VCaP (cell line): ENCODE results near the gene KIAA0753.

Source experiments
- H3K27ac ChIP-seq: fragments of 450-650 bp; 2 replicates; pipeline ENCODE4 v1.5.1; 2017
- CTCF ChIP-seq: fragments of 450-650 bp; conservative IDR thresholded peaks from 2 replicates; pipeline ENCODE4 v1.5.1; 2017; ENCODE audit warnings: mild to moderate bottlenecking, moderate library complexity

Gene KIAA0753

GRCh38 chr17:6555331-6556120, 85.0 kb downstream of the KIAA0753 start:
- TF ChIP-seq CTCF = no peak
- peak overlapping the region; percentile 44; the same call in 1 of the 2 replicates for H3K27ac ChIP-seq

- peak overlapping the region; percentile 44; the same call in 1 of the 2 replicates for H3K27ac ChIP-seq
- TF ChIP-seq CTCF = no peak
These were observed 85.6 kb downstream of the KIAA0753 start for GRCh38 chr17:6554871-6555330.

- no peak for TF ChIP-seq CTCF
- no peak overlapping the region for H3K27ac ChIP-seq
These were observed 86.2 kb downstream of the KIAA0753 start for GRCh38 chr17:6554342-6554741.

- peak overlapping the region; percentile 49 for H3K27ac ChIP-seq
- no peak for TF ChIP-seq CTCF
These were observed 88.5 kb downstream of the KIAA0753 start for GRCh38 chr17:6551869-6552531.

GRCh38 chr17:6551356-6551755, 89.2 kb downstream of the KIAA0753 start:
- H3K27ac ChIP-seq = peak overlapping the region; percentile 49
- TF ChIP-seq CTCF = no peak

- no peak for TF ChIP-seq CTCF
- H3K27ac ChIP-seq = no peak overlapping the region
These were observed 91.0 kb downstream of the KIAA0753 start for GRCh38 chr17:6549384-6550036.

- H3K27ac ChIP-seq = peak overlapping the region; percentile 21
- no peak for TF ChIP-seq CTCF
These were observed 91.8 kb downstream of the KIAA0753 start for GRCh38 chr17:6548578-6549330.
